Activated T-cell treated with anti-CD3 and anti-CD28 coated beads, Interleukin-2, amount 50 U/mL, for 24 hours (primary cell): ENCODE measurements around the gene TPM3.
"Not testable (repeated sequence)": the region's sequence is repeated elsewhere in the genome, so short reads cannot be mapped to it uniquely, and the experiment has no call there.

ENCODE experiments used
- DNase-seq: peaks from one replicate; pipeline ENCODE4 v3.0.0-alpha.2; 2020
- H3K27ac Mint-ChIP-seq: 2 replicates; pipeline ENCODE4 v1.8.0; 2020; ENCODE audit warnings: mild to moderate bottlenecking, mixed read lengths
- H3K27me3 Mint-ChIP-seq: 2 replicates; pipeline ENCODE4 v1.8.0; 2020; ENCODE audit warnings: mixed read lengths
- H3K36me3 Mint-ChIP-seq: 2 replicates; pipeline ENCODE4 v1.8.0; 2020; ENCODE audit warnings: low read depth, mixed read lengths
- H3K4me1 Mint-ChIP-seq: 2 replicates; pipeline ENCODE4 v1.8.0; 2020; ENCODE audit warnings: low read depth, mixed read lengths
- H3K4me3 Mint-ChIP-seq: 2 replicates; pipeline ENCODE4 v1.8.0; 2020; ENCODE audit warnings: mild to moderate bottlenecking, moderate library complexity, mixed read lengths
- H3K9me3 Mint-ChIP-seq: 2 replicates; pipeline ENCODE4 v1.8.0; 2020; ENCODE audit warnings: mixed read lengths

Gene TPM3

GRCh38 chr1:154191990-154192461, at the start of gene TPM3:
TSS of gene TPM3 (minus strand) at chr1:154192100. CDS start at chr1:154192018, 82 bp downstream.
- peaks cover 3% of the 10 kb centered on the region for H3K4me1 Mint-ChIP-seq
- no peaks in the 10 kb centered on the region for H3K36me3 Mint-ChIP-seq
- no peak within 1 kb of the TSS for H3K27ac Mint-ChIP-seq
- H3K9me3 Mint-ChIP-seq: no peaks in the 10 kb centered on the region
- no peak for DNase-seq
- H3K27me3 Mint-ChIP-seq: peaks cover 10% of the 10 kb centered on the region
- no peak within 1 kb of the TSS for H3K4me3 Mint-ChIP-seq

- H3K4me3 Mint-ChIP-seq: no peak overlapping the region
- no peak for DNase-seq
- peaks cover 98% of the 10 kb centered on the region for H3K36me3 Mint-ChIP-seq
- H3K9me3 Mint-ChIP-seq: no peaks in the 10 kb centered on the region
- H3K27me3 Mint-ChIP-seq: no peaks in the 10 kb centered on the region
- H3K27ac Mint-ChIP-seq: peak overlapping the region; percentile 81
- H3K4me1 Mint-ChIP-seq: peaks cover 41% of the 10 kb centered on the region
These were observed 48.5 kb upstream of the TPM3 start for GRCh38 chr1:154240294-154240833.

- DNase-seq: no peak
- Mint-ChIP-seq H3K9me3 (no peaks in the 10 kb centered on the region), H3K27me3 (no peaks in the 10 kb centered on the region), H3K27ac (peak overlapping the region; percentile 48), H3K36me3 (peaks cover 98% of the 10 kb centered on the region), H3K4me3 (no peak overlapping the region), H3K4me1 (peaks cover 41% of the 10 kb centered on the region)
These were observed 47.6 kb upstream of the TPM3 start for GRCh38 chr1:154239491-154239890.

- Mint-ChIP-seq H3K36me3 (peaks cover 97% of the 10 kb centered on the region), H3K4me3 (no peak overlapping the region), H3K27me3 (no peaks in the 10 kb centered on the region), H3K9me3 (no peaks in the 10 kb centered on the region), H3K4me1 (peaks cover 41% of the 10 kb centered on the region), H3K27ac (peak overlapping the region; percentile 83)
- DNase-seq: no peak
These were observed 46.1 kb upstream of the TPM3 start for GRCh38 chr1:154237880-154238506.

- H3K9me3 Mint-ChIP-seq: no peaks in the 10 kb centered on the region
- H3K27me3 Mint-ChIP-seq: no peaks in the 10 kb centered on the region
- DNase-seq: no peak
- peaks cover 97% of the 10 kb centered on the region for H3K36me3 Mint-ChIP-seq
- H3K4me1 Mint-ChIP-seq: peaks cover 41% of the 10 kb centered on the region
- H3K4me3 Mint-ChIP-seq: no peak overlapping the region
- H3K27ac Mint-ChIP-seq: peak overlapping the region; percentile 83
These were observed 45.5 kb upstream of the TPM3 start for GRCh38 chr1:154237435-154237834.

- Mint-ChIP-seq H3K27me3 (no peaks in the 10 kb centered on the region), H3K9me3 (no peaks in the 10 kb centered on the region), H3K27ac (no peak overlapping the region), H3K4me3 (no peak overlapping the region), H3K4me1 (peaks cover 36% of the 10 kb centered on the region), H3K36me3 (peaks cover 97% of the 10 kb centered on the region)
- no peak for DNase-seq
These were observed 45.0 kb upstream of the TPM3 start for GRCh38 chr1:154236855-154237254.

GRCh38 chr1:154233127-154233526, 41.2 kb upstream of the TPM3 start:
- H3K4me3 Mint-ChIP-seq, DNase-seq, H3K27me3 Mint-ChIP-seq, H3K27ac Mint-ChIP-seq, H3K9me3 Mint-ChIP-seq: not testable (repeated sequence)
- peaks cover 15% of the 10 kb centered on the region for H3K4me1 Mint-ChIP-seq
- H3K36me3 Mint-ChIP-seq: peaks cover 97% of the 10 kb centered on the region

- H3K4me3 Mint-ChIP-seq, H3K27ac Mint-ChIP-seq, H3K27me3 Mint-ChIP-seq, H3K9me3 Mint-ChIP-seq, DNase-seq: not testable (repeated sequence)
- Mint-ChIP-seq H3K4me1 (peaks cover 14% of the 10 kb centered on the region), H3K36me3 (peaks cover 97% of the 10 kb centered on the region)
These were observed 39.2 kb upstream of the TPM3 start for GRCh38 chr1:154231112-154231511.

GRCh38 chr1:154225370-154225769, 33.5 kb upstream of the TPM3 start:
- H3K9me3 Mint-ChIP-seq: peaks cover 2% of the 10 kb centered on the region
- H3K4me3 Mint-ChIP-seq: no peak overlapping the region
- peak overlapping the region; percentile 100 for H3K27ac Mint-ChIP-seq
- peaks cover 52% of the 10 kb centered on the region for H3K4me1 Mint-ChIP-seq
- H3K27me3 Mint-ChIP-seq: no peaks in the 10 kb centered on the region
- DNase-seq: no peak
- peaks cover 91% of the 10 kb centered on the region for H3K36me3 Mint-ChIP-seq

- H3K36me3 Mint-ChIP-seq: peaks cover 92% of the 10 kb centered on the region
- no peak for DNase-seq
- peak overlapping the region; percentile 100 for H3K27ac Mint-ChIP-seq
- no peaks in the 10 kb centered on the region for H3K27me3 Mint-ChIP-seq
- H3K9me3 Mint-ChIP-seq: peaks cover 2% of the 10 kb centered on the region
- peaks cover 57% of the 10 kb centered on the region for H3K4me1 Mint-ChIP-seq
- peak overlapping the region; percentile 100 for H3K4me3 Mint-ChIP-seq
These were observed 31.7 kb upstream of the TPM3 start for GRCh38 chr1:154223621-154224020.

- Mint-ChIP-seq H3K27ac (peak overlapping the region; percentile 100), H3K9me3 (peaks cover 2% of the 10 kb centered on the region), H3K36me3 (peaks cover 92% of the 10 kb centered on the region), H3K4me1 (peaks cover 61% of the 10 kb centered on the region), H3K4me3 (peak overlapping the region; percentile 100), H3K27me3 (no peaks in the 10 kb centered on the region)
- no peak for DNase-seq
These were observed 31.0 kb upstream of the TPM3 start for GRCh38 chr1:154222918-154223317.

- Mint-ChIP-seq H3K36me3 (peaks cover 92% of the 10 kb centered on the region), H3K9me3 (peaks cover 2% of the 10 kb centered on the region), H3K27me3 (no peaks in the 10 kb centered on the region), H3K4me3 (peak overlapping the region; percentile 100), H3K4me1 (peaks cover 63% of the 10 kb centered on the region), H3K27ac (peak overlapping the region; percentile 100)
- no peak for DNase-seq
These were observed 30.6 kb upstream of the TPM3 start for GRCh38 chr1:154222518-154222917.

GRCh38 chr1:154221278-154222001, 29.5 kb upstream of the TPM3 start:
- Mint-ChIP-seq H3K27me3 (no peaks in the 10 kb centered on the region), H3K36me3 (peaks cover 92% of the 10 kb centered on the region), H3K4me1 (peaks cover 67% of the 10 kb centered on the region), H3K27ac (peak overlapping the region; percentile 100), H3K9me3 (peaks cover 2% of the 10 kb centered on the region), H3K4me3 (peak overlapping the region; percentile 100)
- DNase-seq: peak; percentile 82

GRCh38 chr1:154220970-154221277, 29.0 kb upstream of the TPM3 start:
- peak overlapping the region; percentile 100 for H3K27ac Mint-ChIP-seq
- peaks cover 92% of the 10 kb centered on the region for H3K36me3 Mint-ChIP-seq
- H3K4me3 Mint-ChIP-seq: peak overlapping the region; percentile 100
- peaks cover 66% of the 10 kb centered on the region for H3K4me1 Mint-ChIP-seq
- H3K27me3 Mint-ChIP-seq: no peaks in the 10 kb centered on the region
- DNase-seq: no peak
- H3K9me3 Mint-ChIP-seq: peaks cover 2% of the 10 kb centered on the region
